Neuronal stem cell (in vitro differentiated cells): ENCODE measurements around the gene METTL4.
"Not testable (repeated sequence)": the region's sequence is repeated elsewhere in the genome, so short reads cannot be mapped to it uniquely, and the experiment has no call there.

ENCODE experiments used
- DNase-seq: peaks from one replicate; pipeline ENCODE4 v3.0.0-alpha.2; 2013; ENCODE audit warnings: low spot score
- H2AFZ ChIP-seq: one replicate; pipeline ENCODE4 v1.6.1; 2013; ENCODE audit warnings: mild to moderate bottlenecking, low read length, inconsistent platforms
- H2AK5ac ChIP-seq: 2 replicates; pipeline ENCODE4 v1.6.1; 2013; ENCODE audit warnings: low read depth, mild to moderate bottlenecking, inconsistent platforms, low read length, moderate library complexity, mixed read lengths
- H2BK120ac ChIP-seq: 2 replicates; pipeline ENCODE4 v1.6.1; 2013; ENCODE audit warnings: low read depth, mild to moderate bottlenecking, inconsistent platforms, low read length, moderate library complexity, mixed read lengths
- H2BK12ac ChIP-seq: one replicate; pipeline ENCODE4 v1.6.1; 2013; ENCODE audit warnings: low read length, inconsistent platforms
- H2BK15ac ChIP-seq: 2 replicates; pipeline ENCODE4 v1.6.1; 2013; ENCODE audit warnings: mild to moderate bottlenecking, low read length, inconsistent platforms, mixed read lengths
- H2BK5ac ChIP-seq: one replicate; pipeline ENCODE4 v1.6.1; 2013; ENCODE audit warnings: inconsistent platforms, mild to moderate bottlenecking, low read length, moderate library complexity
- H3K14ac ChIP-seq: one replicate; pipeline ENCODE4 v1.6.1; 2013; ENCODE audit warnings: low read length, inconsistent platforms
- H3K18ac ChIP-seq: 2 replicates; pipeline ENCODE4 v1.6.1; 2013; ENCODE audit warnings: low read length, inconsistent platforms
- H3K23ac ChIP-seq: 2 replicates; pipeline ENCODE4 v1.6.1; 2013; ENCODE audit warnings: low read depth, mild to moderate bottlenecking, mixed read lengths, low read length, inconsistent platforms; ENCODE audit not compliant: poor library complexity
- H3K27ac ChIP-seq: replicated peaks from 3 replicates; pipeline ENCODE4 v1.5.1; 2013; ENCODE audit warnings: low read length, inconsistent platforms
- H3K27me3 ChIP-seq, 3 experiments: 2 replicates each; pipeline ENCODE4 v1.6.1; 2013; ENCODE audit warnings: low read length in 3 of 3, mild to moderate bottlenecking in 2 of 3, inconsistent platforms in 1 of 3, low read depth in 1 of 3, mixed read lengths in 1 of 3, moderate library complexity in 1 of 3; ENCODE audit not compliant: control insufficient read depth in 3 of 3, insufficient read depth in 3 of 3
- H3K36me3 ChIP-seq, 2 donors: replicated peaks in 1 of 2; 2 replicates each; pipeline ENCODE4 v1.6.1; 2013; ENCODE audit warnings: low read length in 2 of 2; ENCODE audit not compliant: control insufficient read depth in 2 of 2, insufficient read depth in 2 of 2
- H3K4ac ChIP-seq: 2 replicates; pipeline ENCODE4 v1.6.1; 2013; ENCODE audit warnings: inconsistent platforms, mild to moderate bottlenecking, low read length, moderate library complexity
- H3K4me1 ChIP-seq, 2 donors: 1 replicate in 1 of 2; 2 replicates in 1 of 2; pipeline ENCODE4 v1.6.1; 2013; ENCODE audit warnings: low read length in 2 of 2, low read depth in 1 of 2; ENCODE audit not compliant: control insufficient read depth in 2 of 2, insufficient read depth in 1 of 2
- H3K4me2 ChIP-seq: one replicate; pipeline ENCODE4 v1.6.1; 2013; ENCODE audit warnings: mild to moderate bottlenecking, low read length, inconsistent platforms; ENCODE audit not compliant: insufficient read depth, poor library complexity, severe bottlenecking
- H3K4me3 ChIP-seq, 2 donors: 2 replicates each; pipeline ENCODE4 v1.5.1; 2013; ENCODE audit warnings: low read length in 2 of 2, mild to moderate bottlenecking in 2 of 2, inconsistent platforms in 1 of 2, moderate library complexity in 1 of 2
- H3K79me1 ChIP-seq: one replicate; pipeline ENCODE4 v1.6.1; 2013; ENCODE audit warnings: low read depth, mild to moderate bottlenecking, inconsistent platforms, low read length, moderate library complexity
- H3K9ac ChIP-seq: one replicate; pipeline ENCODE4 v1.6.1; 2013; ENCODE audit warnings: mild to moderate bottlenecking, low read depth, low read length, inconsistent platforms; ENCODE audit not compliant: poor library complexity
- H3K9me3 ChIP-seq, 2 donors: replicated peaks in 1 of 2; 2 replicates each; pipeline versions ENCODE3 to v1.6.1; 2013; ENCODE audit warnings: low read length in 2 of 2, mild to moderate bottlenecking in 2 of 2, inconsistent platforms in 1 of 2, low read depth in 1 of 2, mixed read lengths in 1 of 2, moderate library complexity in 1 of 2; ENCODE audit not compliant: control insufficient read depth in 2 of 2, insufficient read depth in 1 of 2
- H4K8ac ChIP-seq: one replicate; pipeline ENCODE4 v1.6.1; 2013; ENCODE audit warnings: low read depth, mild to moderate bottlenecking, inconsistent platforms, low read length, moderate library complexity
- H4K91ac ChIP-seq: one replicate; pipeline ENCODE4 v1.6.1; 2013; ENCODE audit warnings: low read length, low read depth, mild to moderate bottlenecking, inconsistent platforms; ENCODE audit not compliant: poor library complexity
- WGBS, 2 donors: extraction: QIAGEN DNeasy Blood & Tissue Kit; methylation state at CpG; one replicate each; pipeline ENCODE4 v1.1.7; 2013; ENCODE audit warnings: missing lambda C conversion rate in 2 of 2, mixed read lengths in 1 of 2; ENCODE audit not compliant: insufficient read length in 2 of 2, insufficient replicate concordance in 1 of 2; ENCODE audit errors: extremely low coverage in 2 of 2; 5-methylcytosine and 5-hydroxymethylcytosine counted together

The METTL4 gene

DNA sequence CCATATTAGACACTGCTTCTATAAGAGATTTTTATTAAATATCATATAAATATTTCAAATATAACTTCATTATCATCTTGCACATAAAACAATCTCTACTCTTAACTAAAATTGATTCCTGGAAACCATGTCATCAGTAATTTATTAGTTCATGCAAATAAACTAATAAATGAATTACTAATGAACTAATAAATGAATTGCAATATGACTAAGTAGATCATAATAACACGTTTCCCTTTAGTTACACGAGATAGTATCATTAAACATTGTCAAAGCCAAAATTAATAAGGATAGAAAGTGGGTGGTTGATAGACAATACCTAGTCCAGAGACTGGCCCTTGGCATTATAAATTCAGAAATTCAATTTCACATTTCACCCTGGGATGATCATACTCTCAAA, 26.1 kb downstream of the METTL4 start:
- whole genome bisulfite sequencing, 2 donors = no CpG with 5 or more reads among the region's 2 CpGs
- Histone ChIP-seq H3K36me3 (peaks cover 0 to 14% of the 10 kb centered on the region in 2 donors), H2BK5ac (no peak overlapping the region), H3K4ac (no peak overlapping the region), H3K27ac (no peak overlapping the region), H3K27me3 (no peaks in the 10 kb centered on the region), H3K4me3 (no peak overlapping the region), H3K18ac (no peak overlapping the region), H2BK120ac (no peak overlapping the region), H3K4me2 (no peak overlapping the region), H4K8ac (no peak overlapping the region), H2BK15ac (no peak overlapping the region), H2AK5ac (no peak overlapping the region), H3K79me1 (no peaks in the 10 kb centered on the region), H4K91ac (no peak overlapping the region), H3K4me1 (no peaks in the 10 kb centered on the region), H3K23ac (no peak overlapping the region), H3K9me3 (no peaks in the 10 kb centered on the region), H2BK12ac (no peak overlapping the region), H2AFZ (no peak overlapping the region), H3K9ac (no peak overlapping the region), H3K14ac (no peak overlapping the region)
- DNase-seq = no peak

DNA sequence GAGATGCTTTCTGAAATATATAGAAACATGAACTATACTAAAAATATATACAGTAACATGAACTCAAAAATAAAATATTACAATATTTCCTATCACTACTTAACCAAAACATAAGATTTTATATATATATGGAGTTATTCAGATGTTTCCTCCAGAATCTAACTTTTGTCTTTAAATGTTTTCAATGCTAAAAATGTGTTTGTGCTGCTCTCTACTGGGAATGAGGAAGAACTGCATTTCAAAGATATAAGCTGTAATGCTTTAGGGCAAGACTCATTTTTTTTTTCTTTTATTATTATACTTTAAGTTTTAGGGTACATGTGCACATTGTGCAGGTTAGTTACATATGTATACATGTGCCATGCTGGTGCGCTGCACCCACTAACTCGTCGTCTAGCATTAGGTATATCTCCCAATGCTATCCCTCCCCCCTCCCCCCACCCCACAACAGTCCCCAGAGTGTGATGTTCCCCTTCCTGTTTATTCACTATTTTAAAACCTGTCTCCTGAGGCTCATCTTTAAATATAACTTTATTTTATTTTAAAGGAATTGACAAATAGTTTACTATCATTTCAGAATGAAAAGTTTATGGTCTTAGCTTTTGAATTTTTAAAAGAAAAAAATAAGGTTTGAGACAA, 29.3 kb downstream of the METTL4 start:
- not testable (repeated sequence) for H3K4me1 ChIP-seq, H3K14ac ChIP-seq, H2AK5ac ChIP-seq, H3K27me3 ChIP-seq, H4K91ac ChIP-seq, H3K4me3 ChIP-seq, H2AFZ ChIP-seq, H3K9ac ChIP-seq, H3K79me1 ChIP-seq, H3K18ac ChIP-seq, H2BK120ac ChIP-seq, H2BK12ac ChIP-seq, H2BK15ac ChIP-seq, H3K4me2 ChIP-seq, H3K27ac ChIP-seq, H3K9me3 ChIP-seq, H4K8ac ChIP-seq, H2BK5ac ChIP-seq, H3K23ac ChIP-seq, H3K4ac ChIP-seq
- DNase-seq = peak; percentile 20
- no CpG with 5 or more reads among the region's 3 CpGs for WGBS, 2 donors
- peaks cover 2 to 20% of the 10 kb centered on the region in 2 donors for H3K36me3 ChIP-seq

DNA sequence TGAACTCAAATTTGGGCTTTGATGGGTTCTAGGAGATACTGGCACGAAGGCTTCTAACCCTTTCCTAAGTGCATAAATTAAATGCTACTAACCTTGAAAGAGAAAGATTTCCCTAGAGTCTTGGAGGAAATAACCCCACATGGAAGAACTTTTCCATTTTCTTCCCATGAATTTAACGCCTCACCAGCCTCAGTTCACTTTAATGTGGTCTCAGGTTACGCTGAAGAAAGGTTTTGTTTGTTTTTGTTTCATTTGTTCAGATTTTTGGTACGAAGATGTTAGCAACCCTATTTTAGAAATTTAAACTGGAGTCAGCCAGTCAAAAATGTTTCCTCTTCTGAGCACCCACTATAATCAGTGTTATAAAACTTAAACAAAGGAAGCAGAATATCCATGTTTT, 30.7 kb downstream of the METTL4 start:
- no CpG with 5 or more reads among the region's 4 CpGs for WGBS, 2 donors
- Histone ChIP-seq H2BK120ac (no peak overlapping the region), H3K14ac (no peak overlapping the region)

DNA sequence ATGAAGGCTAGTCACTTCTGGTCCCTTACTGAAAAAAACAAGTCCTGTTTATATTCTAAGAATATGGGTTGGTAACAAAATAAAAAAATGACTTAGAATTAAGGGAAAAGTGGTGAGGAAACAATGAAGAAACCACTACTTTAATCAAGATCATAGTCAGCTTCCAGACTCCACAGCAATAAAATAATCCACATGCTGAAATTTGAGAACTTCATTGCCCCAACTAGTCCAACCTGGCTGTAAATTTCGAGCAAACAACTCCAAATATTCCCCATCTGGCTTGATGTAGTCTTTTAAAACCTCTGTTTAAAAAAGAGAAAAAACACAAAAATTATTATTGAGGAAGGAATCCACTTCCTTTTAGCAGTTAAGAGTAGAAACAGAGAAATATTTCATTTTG, 32.5 kb downstream of the METTL4 start:
- no peak overlapping the region for H3K18ac ChIP-seq
- no peak overlapping the region for H2BK15ac ChIP-seq
- H2BK5ac ChIP-seq = no peak overlapping the region
- H2BK120ac ChIP-seq = no peak overlapping the region
- no CpG with 5 or more reads among the region's 1 CpG for WGBS, 2 donors
- no peak overlapping the region for H3K27ac ChIP-seq
- H3K4me2 ChIP-seq = no peak overlapping the region
- H4K91ac ChIP-seq = no peak overlapping the region
- H3K4me3 ChIP-seq = no peak overlapping the region
- H2AFZ ChIP-seq = no peak overlapping the region
- H2AK5ac ChIP-seq = no peak overlapping the region
- peaks cover 2 to 12% of the 10 kb centered on the region in 2 donors for H3K36me3 ChIP-seq
- no peaks in the 10 kb centered on the region for H3K9me3 ChIP-seq
- no peak for DNase-seq
- no peak overlapping the region for H4K8ac ChIP-seq
- H3K4ac ChIP-seq = no peak overlapping the region
- no peaks in the 10 kb centered on the region for H3K4me1 ChIP-seq
- H3K79me1 ChIP-seq = no peaks in the 10 kb centered on the region
- no peak overlapping the region for H3K14ac ChIP-seq
- H3K9ac ChIP-seq = no peak overlapping the region
- H2BK12ac ChIP-seq = no peak overlapping the region
- no peaks in the 10 kb centered on the region for H3K27me3 ChIP-seq
- H3K23ac ChIP-seq = no peak overlapping the region

More for the DNA sequence above, 30.7 kb downstream of the METTL4 start:
- peaks cover 2 to 15% of the 10 kb centered on the region in 2 donors for H3K36me3 ChIP-seq
- no peak overlapping the region for H4K91ac ChIP-seq
- no peaks in the 10 kb centered on the region for H3K4me1 ChIP-seq
- H3K4me3 ChIP-seq = no peak overlapping the region
- no peak overlapping the region for H3K23ac ChIP-seq
- no peak overlapping the region for H3K4me2 ChIP-seq
- H3K27ac ChIP-seq = no peak overlapping the region
- no peak overlapping the region for H3K4ac ChIP-seq
- no peak overlapping the region for H2BK15ac ChIP-seq
- H2BK5ac ChIP-seq = no peak overlapping the region
- no peak overlapping the region for H2BK12ac ChIP-seq
- H4K8ac ChIP-seq = no peak overlapping the region
- H3K27me3 ChIP-seq = no peaks in the 10 kb centered on the region
- no peak overlapping the region for H2AFZ ChIP-seq
- no peaks in the 10 kb centered on the region for H3K79me1 ChIP-seq
- H3K18ac ChIP-seq = no peak overlapping the region
- no peak overlapping the region for H2AK5ac ChIP-seq
- H3K9me3 ChIP-seq = no peaks in the 10 kb centered on the region
- DNase-seq = no peak
- no peak overlapping the region for H3K9ac ChIP-seq
